Ovary (tissue), 9 donors: ENCODE measurements around the gene USP20. TPM values are rescaled to one million over a fixed set of nuclear protein-coding genes. Genes with fewer than 3 reads are reported as not detected.

ENCODE experiments used
- DNase-seq, 5 donors: peaks; one replicate each; pipeline ENCODE4 v3.0.0-alpha.2; 2019 to 2020
- H3K27ac ChIP-seq, 2 donors: fragments of 200-600 bp; one replicate each; pipeline versions ENCODE4 v1.5.1 to v1.8.0; 2019 to 2022
- H3K27me3 ChIP-seq: fragments of 200-600 bp; one replicate; pipeline ENCODE4 v1.8.0; 2022
- H3K36me3 ChIP-seq: fragments of 200-600 bp; sonication (generic); one replicate; pipeline ENCODE4 v1.5.1; 2019
- H3K4me1 ChIP-seq: one replicate; pipeline ENCODE4 v1.8.1; 2013; ENCODE audit warnings: mild to moderate bottlenecking, moderate library complexity; ENCODE audit not compliant: insufficient read depth
- H3K4me3 ChIP-seq: fragments of 200-600 bp; sonication (generic); one replicate; pipeline ENCODE4 v1.5.1; 2017
- H3K9me3 ChIP-seq, 2 donors: fragments of 200-600 bp in 1 of 2; sonication (generic) in 1 of 2; one replicate each; pipeline versions ENCODE4 v1.5.1 to v1.8.1; 2013 to 2019; ENCODE audit warnings: mild to moderate bottlenecking in 1 of 2, moderate library complexity in 1 of 2
- CTCF ChIP-seq, 3 donors: fragments of 450-650 bp in 2 of 3; fragments of 200-600 bp in 1 of 3; IDR thresholded peaks; one replicate each; pipeline versions ENCODE4 v1.5.1 to v1.8.0; 2016 to 2022; ENCODE audit warnings: antibody characterized with exemption in 3 of 3, mild to moderate bottlenecking in 1 of 3
- EP300 ChIP-seq: sonication (generic); formaldehyde crosslinking; IDR thresholded peaks from one replicate; pipeline ENCODE4 v1.6.1; 2017; ENCODE audit warnings: antibody characterized with exemption
- POLR2A ChIP-seq: fragments of 450-650 bp; IDR thresholded peaks from one replicate; pipeline ENCODE4 v1.6.1; 2017; ENCODE audit warnings: antibody characterized with exemption, mild to moderate bottlenecking, moderate library complexity
- WGBS, 3 donors: extraction: QIAGEN DNeasy Blood & Tissue Kit in 1 of 3; methylation state at CpG; one replicate each; pipeline versions ENCODE4 v1.1.5 to v1.1.7; 2013 to 2017; 5-methylcytosine and 5-hydroxymethylcytosine counted together
- intact Hi-C, 4 donors: fragments of 100-400 bp; cut with DNase I; formaldehyde crosslinking; loops; one replicate each; pipeline versions ENCODE4 v1.11.0 to v1.15.1; 2022 to 2023
- polyA plus RNA-seq, 2 donors: library from polyadenylated mRNA; stranded (reverse); fragments of 200-250 nt in 1 of 2; fragments of 350-450 nt in 1 of 2; fragmentation: Illumina TruSeq in 1 of 2; extraction: RNeasy Lipid Tissue Mini Kit (QIAGEN cat#74804) in 1 of 2; gene quantifications; one replicate each; pipeline ENCODE4 v1.2.3, GENCODE V29; 2013 to 2014
- total RNA-seq, 7 donors: library from RNA; depleted of rRNA in 2 of 7; stranded (reverse); fragments of >200 nt in 2 of 7; fragmentation: NEBNext Ultra II Directional in 3 of 7; extraction: Animal tissue kit (Norgen Biotek cat#: 25700) in 3 of 7; gene quantifications; one replicate each; pipeline versions ENCODE4 v1.1.0 to v1.2.4, GENCODE V29; 2016 to 2023
- donor health status: DM: no; HTN: no; CAD: no; lungs with moderate emphysema.
- donor health status: DM: no; HTN: no; CAD: no.
- donor health status: Bipolar disorder and iron deficiency.
- donor health status: DM: yes; HTN: yes; CAD: no.
- donor health status: DM: no; HTN: no; CAD: no.
- donor health status: DM: yes; HTN: yes; CAD: no.

The USP20 gene
- total and polyA plus RNA-seq, 9 donors: 6.8 to 39.8 (median 30.7) TPM

DNA sequence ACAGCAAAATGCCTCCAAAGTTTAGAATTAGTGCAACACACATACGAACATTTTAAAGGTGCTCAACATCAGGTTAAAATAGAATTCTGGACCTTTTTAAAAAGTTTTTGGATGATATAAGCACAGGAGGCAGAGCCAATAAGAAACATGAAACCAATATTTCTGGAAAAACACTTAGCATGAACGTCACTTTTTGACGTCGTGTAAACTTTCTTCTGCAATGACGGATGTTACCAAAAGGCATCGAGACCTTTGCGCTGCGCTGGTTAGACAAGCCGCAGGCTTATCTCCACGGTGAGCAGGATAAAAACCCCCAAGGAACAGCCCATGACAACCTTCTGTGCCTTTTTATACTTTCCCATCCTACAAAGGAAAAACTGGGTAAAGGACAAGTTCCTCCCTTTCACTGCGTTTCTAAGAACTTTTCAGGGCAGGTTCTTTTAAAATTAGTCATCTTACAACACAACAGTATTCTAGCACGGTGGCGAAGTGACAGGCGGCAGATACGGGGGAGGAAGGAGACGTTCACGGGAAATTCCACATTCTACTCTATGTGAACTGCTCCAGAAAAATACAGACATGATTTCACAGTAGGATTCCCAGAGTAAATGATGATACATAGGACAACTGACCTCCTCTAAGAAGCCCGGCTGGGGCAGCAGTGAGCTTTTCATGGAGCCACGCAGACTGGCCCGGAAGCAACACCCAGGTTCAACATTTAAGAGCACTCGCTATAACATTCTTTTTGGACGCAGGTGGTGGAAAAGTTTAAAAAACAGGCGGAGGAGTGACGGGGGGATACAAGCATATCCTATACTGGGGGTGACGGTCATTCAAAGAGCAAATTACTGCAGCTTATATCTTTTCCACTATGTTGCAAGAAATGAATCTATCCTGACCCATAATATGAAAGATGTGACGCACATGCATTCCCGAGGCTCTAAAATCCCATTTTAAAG is 52.4 kb downstream of the USP20 start:
- H3K36me3 ChIP-seq: no peaks in the 10 kb centered on the region
- H3K4me1 ChIP-seq: peaks cover 9% of the 10 kb centered on the region
- no peaks in the 10 kb centered on the region for H3K27me3 ChIP-seq
- no peaks in the 10 kb centered on the region for H3K9me3 ChIP-seq
- TF ChIP-seq EP300 (no peak), CTCF (IDR thresholded peaks at IDR 0.05) (no peak), POLR2A (no peak)
- H3K4me3 ChIP-seq: no peak overlapping the region
- 61 to 64% (median 61%) methylated on average over 27 of the region's 27 CpGs for WGBS, 3 donors
- intact Hi-C loops: loop anchor here in 3 of 4 donors (5.0 to 10.0 kb wide), 3 partner anchors 155 to 347 kb away; partner anchors contain the start of gene FNBP1 (in 2 of the 3)
- no peak for DNase-seq
- H3K27ac ChIP-seq: no peak overlapping the region

- H3K4me3 ChIP-seq: no peak overlapping the region
- TF ChIP-seq POLR2A (no peak), CTCF (IDR thresholded peaks at IDR 0.05) (no peak), EP300 (no peak)
- H3K27me3 ChIP-seq: no peaks in the 10 kb centered on the region
- no peak for DNase-seq
- intact Hi-C loops: loop anchor here in 3 of 4 donors (5.0 to 10.0 kb wide), 3 partner anchors 154 to 346 kb away; partner anchors contain the start of gene FNBP1 (in 2 of the 3)
- WGBS, 3 donors: 83 to 88% (median 84%) methylated on average over 29 of the region's 29 CpGs
- H3K4me1 ChIP-seq: peaks cover 9% of the 10 kb centered on the region
- no peak overlapping the region for H3K27ac ChIP-seq
- H3K36me3 ChIP-seq: no peaks in the 10 kb centered on the region
- H3K9me3 ChIP-seq: no peaks in the 10 kb centered on the region
These were observed 53.2 kb downstream of the USP20 start for GRCh38 chr9:129888293-129889121.

GRCh38 chr9:129889122-129889940 is 54.1 kb downstream of the USP20 start:
- no peak for TF ChIP-seq EP300
- TF ChIP-seq POLR2A: no peak
- no peak for TF ChIP-seq CTCF (IDR thresholded peaks at IDR 0.05)
- 93 to 94% (median 94%) methylated on average over 31 of the region's 31 CpGs for WGBS, 3 donors
- H3K4me1 ChIP-seq: peaks cover 9% of the 10 kb centered on the region
- H3K4me3 ChIP-seq: no peak overlapping the region
- H3K9me3 ChIP-seq: no peaks in the 10 kb centered on the region
- no peaks in the 10 kb centered on the region for H3K27me3 ChIP-seq
- no peak for DNase-seq
- no peaks in the 10 kb centered on the region for H3K36me3 ChIP-seq
- intact Hi-C loops: loop anchor here in 3 of 4 donors (5.0 to 10.0 kb wide), 3 partner anchors 153 to 345 kb away; partner anchors contain the start of gene FNBP1 (in 2 of the 3)
- H3K27ac ChIP-seq: no peak overlapping the region
